AG04449 (cell line): ENCODE data around the gene BIVM.

Source experiments
- CTCF ChIA-PET: fragments of 350-600 bp; formaldehyde crosslinking; extraction: SDS; loops from one replicate; lab custom pipeline; 2021; ENCODE audit warnings: antibody characterized with exemption; lab: Yijun Ruan, JAX
- POLR2A ChIA-PET: fragments of 400-600, 350-600 bp; formaldehyde crosslinking; extraction: SDS; loops from one replicate; lab custom pipeline; 2020; ENCODE audit warnings: antibody characterized with exemption, inconsistent platforms; lab: Yijun Ruan, JAX
- DNase-seq: peaks from one replicate; pipeline ENCODE4 v3.0.0-alpha.2; 2010; ENCODE audit warnings: low read depth, low spot score
- H3K4me3 ChIP-seq: 2 replicates; pipeline ENCODE4 v1.5.1; 2011; ENCODE audit warnings: low read depth, mild to moderate bottlenecking, control low read depth, low read length
- TF ChIP-seq, protein P1 (sequence below): IDR thresholded peaks from one replicate; pipeline ENCODE4 v1.5.1; 2011; ENCODE audit warnings: mild to moderate bottlenecking, moderate library complexity, low read length, control low read depth, inconsistent platforms; ENCODE audit not compliant: insufficient read depth; ENCODE audit errors: missing control alignments

The BIVM gene

DNA sequence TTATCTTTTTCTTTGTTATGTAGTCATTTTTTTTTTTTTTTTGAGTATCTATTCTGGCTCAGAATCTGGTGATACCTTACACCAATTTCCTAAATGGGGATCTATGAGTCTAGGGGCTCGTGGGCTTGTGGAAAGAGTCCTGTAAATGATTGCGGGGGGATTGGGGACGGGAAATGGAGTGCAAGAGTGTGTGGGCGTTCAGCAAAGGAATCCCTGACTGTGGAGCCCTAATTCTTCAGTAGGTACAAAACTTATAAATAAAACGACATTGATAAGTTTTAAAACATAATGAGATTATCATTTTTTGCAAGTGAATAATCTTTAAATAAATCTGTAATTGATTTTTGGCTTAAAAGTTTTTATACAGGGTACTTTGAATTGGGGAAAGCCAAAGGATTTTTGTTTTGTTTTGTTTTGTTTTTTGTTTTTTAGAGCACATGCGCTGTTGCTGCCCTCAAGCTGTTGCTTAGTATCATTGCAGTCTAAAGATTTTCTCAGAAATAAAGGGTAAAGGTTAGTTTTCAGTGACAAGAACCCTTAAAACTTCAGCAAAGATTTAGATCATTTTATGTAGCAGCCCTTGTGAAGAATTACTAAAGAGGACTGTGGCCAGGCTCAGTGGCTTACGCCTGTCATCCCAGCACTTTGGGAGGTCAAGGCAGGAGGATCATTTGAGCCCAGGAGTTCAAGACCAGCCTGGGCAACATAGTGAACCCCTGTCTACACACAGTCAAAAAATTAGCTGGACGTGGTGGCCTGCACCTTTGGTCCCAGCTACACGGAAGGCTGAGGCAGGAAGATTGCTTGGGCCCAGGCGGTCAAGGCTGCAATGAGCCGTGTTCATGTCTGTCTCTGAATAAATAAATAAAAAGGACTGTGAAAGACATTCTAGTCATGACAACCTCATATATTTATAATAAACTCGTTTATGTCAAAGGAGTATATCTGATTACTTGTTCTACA, 48.6 kb downstream of the BIVM start:
- ChIA-PET CTCF (interaction anchor here (0.7 to 6.8 kb wide), 20 partner anchors 8 to 276 kb away, joined by 3 to 61 read pairs (median 7); no protein-coding TSS in a partner anchor), POLR2A (no interaction called here)
- TF ChIP-seq, protein P1, sequence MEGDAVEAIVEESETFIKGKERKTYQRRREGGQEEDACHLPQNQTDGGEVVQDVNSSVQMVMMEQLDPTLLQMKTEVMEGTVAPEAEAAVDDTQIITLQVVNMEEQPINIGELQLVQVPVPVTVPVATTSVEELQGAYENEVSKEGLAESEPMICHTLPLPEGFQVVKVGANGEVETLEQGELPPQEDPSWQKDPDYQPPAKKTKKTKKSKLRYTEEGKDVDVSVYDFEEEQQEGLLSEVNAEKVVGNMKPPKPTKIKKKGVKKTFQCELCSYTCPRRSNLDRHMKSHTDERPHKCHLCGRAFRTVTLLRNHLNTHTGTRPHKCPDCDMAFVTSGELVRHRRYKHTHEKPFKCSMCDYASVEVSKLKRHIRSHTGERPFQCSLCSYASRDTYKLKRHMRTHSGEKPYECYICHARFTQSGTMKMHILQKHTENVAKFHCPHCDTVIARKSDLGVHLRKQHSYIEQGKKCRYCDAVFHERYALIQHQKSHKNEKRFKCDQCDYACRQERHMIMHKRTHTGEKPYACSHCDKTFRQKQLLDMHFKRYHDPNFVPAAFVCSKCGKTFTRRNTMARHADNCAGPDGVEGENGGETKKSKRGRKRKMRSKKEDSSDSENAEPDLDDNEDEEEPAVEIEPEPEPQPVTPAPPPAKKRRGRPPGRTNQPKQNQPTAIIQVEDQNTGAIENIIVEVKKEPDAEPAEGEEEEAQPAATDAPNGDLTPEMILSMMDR, result peak; percentile 52
- DNase-seq, result no peak
- H3K4me3 ChIP-seq, result peak overlapping the region; percentile 95

DNA sequence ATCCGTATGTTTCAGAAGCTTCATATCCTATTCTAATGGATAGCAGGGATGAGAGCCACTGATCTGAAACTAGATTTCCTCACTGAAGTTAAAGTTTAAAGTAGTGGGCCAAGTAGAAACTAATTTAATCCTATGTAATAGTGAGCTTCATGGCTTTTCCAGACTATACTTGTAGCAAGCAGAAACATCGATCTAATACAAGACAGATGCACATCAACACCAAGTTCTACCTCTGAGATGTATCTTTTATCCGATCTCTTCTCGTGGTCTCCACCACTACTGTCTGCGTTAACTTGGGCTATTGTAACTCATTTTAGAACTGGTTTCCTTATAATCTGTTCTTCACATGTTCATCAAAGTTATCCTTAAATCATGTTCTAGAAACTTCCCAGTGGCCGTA, 50.0 kb downstream of the BIVM start:
- ChIA-PET POLR2A (no interaction called here), CTCF (interaction anchor here (1.7 to 6.8 kb wide), 12 partner anchors 16 to 278 kb away, joined by 4 to 61 read pairs (median 12); no protein-coding TSS in a partner anchor)
- DNase-seq, result no peak
- TF ChIP-seq, protein P1, result no peak
- no peak overlapping the region for H3K4me3 ChIP-seq

DNA sequence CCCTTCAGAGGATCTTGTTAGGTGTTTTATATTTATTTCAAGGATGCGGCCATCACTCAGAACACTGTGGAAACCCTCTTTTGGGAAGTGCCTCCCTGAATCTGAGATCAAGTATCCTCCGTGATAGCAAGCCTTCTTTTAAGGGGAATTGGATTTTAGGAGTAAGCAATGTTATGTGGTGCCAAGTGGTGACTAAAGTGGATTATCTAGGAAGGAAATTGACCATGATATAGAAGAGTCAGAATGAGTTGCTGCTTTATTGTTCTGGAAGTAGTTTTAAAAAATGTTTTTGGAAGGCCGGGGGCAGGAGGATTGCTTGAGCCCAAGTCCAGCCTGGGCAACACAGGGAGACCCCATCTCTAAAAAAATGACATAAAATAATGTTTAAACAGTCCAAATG, 53.6 kb downstream of the BIVM start:
- DNase-seq, result no peak
- POLR2A ChIA-PET, result no interaction called here
- TF ChIP-seq, protein P1, result no peak
- CTCF ChIA-PET, result no interaction called here
- H3K4me3 ChIP-seq, result no peak overlapping the region

DNA sequence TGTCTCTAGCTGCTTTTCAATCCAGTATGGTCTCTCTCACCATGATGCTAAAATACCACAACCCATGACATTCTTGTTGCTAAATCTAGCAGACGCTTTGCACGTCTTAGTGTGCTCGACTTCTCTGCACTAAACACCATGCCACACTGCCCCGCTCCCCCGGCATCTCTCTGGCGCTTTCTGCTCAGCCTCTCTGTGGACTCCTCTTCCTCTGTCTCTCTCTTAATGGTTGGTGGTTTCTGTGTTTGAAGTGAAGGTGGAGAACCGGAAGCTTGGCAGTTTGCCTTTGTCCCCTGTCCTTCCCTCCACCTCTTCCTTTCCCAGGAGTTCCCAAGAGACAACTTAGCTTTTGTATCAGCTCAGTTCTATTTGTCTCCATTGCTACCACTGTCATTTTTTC, 55.8 kb downstream of the BIVM start:
- TF ChIP-seq, protein P1, result no peak
- no peak for DNase-seq
- CTCF ChIA-PET, result interaction anchor here (0.6 to 3.3 kb wide), 3 partner anchors 8 to 16 kb away, joined by 3 to 25 read pairs (median 10); partner anchors contain the start of gene ERCC5

DNA sequence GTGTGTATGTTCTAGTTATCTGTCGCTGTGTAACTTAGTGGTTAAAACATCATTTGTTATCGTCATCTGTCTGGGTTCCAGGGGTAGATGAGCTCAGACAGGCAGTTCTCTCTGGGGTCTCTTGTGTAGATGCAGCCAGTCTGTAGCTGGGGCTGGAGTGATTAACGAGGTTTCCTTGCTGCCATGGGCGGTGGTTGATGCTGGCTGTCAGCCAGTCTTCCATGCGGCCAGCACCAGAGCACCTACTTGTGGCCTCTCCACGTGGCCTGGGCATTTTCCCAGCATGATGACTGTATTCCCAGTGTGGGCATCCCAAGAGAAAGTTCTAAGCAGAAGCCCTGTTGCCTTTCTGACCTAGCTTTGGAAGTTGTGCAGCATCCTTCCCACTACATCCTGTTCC, 57.6 kb downstream of the BIVM start:
- ChIA-PET CTCF (interaction anchor here (1.1 to 3.3 kb wide), 5 partner anchors 8 to 265 kb away, joined by 4 to 25 read pairs (median 7); partner anchors contain the start of genes BIVM, ERCC5 and POGLUT2), POLR2A (interaction anchor here (0.6 kb wide), 1 partner anchor 83 kb away, joined by 3 read pairs; the partner anchor contains the start of gene TEX30)
- H3K4me3 ChIP-seq, result no peak overlapping the region
- no peak for DNase-seq
- TF ChIP-seq, protein P1, result no peak

More for the DNA sequence above, 55.8 kb downstream of the BIVM start:
- POLR2A ChIA-PET, result interaction anchor here (1.0 kb wide), 1 partner anchor 81 kb away, joined by 3 read pairs; the partner anchor contains the start of gene TEX30
- H3K4me3 ChIP-seq, result no peak overlapping the region

DNA sequence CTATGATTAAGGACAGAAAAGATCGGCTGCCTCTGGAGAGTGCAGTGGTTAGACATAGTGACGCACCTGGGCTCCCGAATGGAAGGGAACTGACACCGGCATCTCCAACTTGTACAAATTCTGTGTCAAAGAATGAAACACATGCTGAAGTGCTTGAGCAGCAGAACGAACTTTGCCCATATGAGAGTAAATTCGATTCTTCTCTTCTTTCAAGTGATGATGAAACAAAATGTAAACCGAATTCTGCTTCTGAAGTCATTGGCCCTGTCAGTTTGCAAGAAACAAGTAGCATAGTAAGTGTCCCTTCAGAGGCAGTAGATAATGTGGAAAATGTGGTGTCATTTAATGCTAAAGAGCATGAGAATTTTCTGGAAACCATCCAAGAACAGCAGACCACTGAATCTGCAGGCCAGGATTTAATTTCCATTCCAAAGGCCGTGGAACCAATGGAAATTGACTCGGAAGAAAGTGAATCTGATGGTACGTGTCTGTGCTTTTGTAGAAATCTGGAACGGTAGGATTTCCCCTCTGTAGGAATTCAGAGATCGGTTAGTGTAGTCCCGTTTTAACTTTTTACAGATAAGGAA, 63.8 kb downstream of the BIVM start:
- POLR2A ChIA-PET, result no interaction called here
- CTCF ChIA-PET, result interaction anchor here (1.0 to 4.6 kb wide), 4 partner anchors 8 to 283 kb away, joined by 3 to 30 read pairs (median 6); no protein-coding TSS in a partner anchor
- TF ChIP-seq, protein P1, result no peak
- no peak overlapping the region for H3K4me3 ChIP-seq
- no peak for DNase-seq
